ENCODE measurements around the gene ASB13. TPM values are rescaled to one million over a fixed set of nuclear protein-coding genes. Genes with fewer than 3 reads are reported as not detected.

ASB13 gene, protein sequence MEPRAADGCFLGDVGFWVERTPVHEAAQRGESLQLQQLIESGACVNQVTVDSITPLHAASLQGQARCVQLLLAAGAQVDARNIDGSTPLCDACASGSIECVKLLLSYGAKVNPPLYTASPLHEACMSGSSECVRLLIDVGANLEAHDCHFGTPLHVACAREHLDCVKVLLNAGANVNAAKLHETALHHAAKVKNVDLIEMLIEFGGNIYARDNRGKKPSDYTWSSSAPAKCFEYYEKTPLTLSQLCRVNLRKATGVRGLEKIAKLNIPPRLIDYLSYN
- 7.4 and 9.2 TPM in 2 replicates for total RNA-seq

DNA sequence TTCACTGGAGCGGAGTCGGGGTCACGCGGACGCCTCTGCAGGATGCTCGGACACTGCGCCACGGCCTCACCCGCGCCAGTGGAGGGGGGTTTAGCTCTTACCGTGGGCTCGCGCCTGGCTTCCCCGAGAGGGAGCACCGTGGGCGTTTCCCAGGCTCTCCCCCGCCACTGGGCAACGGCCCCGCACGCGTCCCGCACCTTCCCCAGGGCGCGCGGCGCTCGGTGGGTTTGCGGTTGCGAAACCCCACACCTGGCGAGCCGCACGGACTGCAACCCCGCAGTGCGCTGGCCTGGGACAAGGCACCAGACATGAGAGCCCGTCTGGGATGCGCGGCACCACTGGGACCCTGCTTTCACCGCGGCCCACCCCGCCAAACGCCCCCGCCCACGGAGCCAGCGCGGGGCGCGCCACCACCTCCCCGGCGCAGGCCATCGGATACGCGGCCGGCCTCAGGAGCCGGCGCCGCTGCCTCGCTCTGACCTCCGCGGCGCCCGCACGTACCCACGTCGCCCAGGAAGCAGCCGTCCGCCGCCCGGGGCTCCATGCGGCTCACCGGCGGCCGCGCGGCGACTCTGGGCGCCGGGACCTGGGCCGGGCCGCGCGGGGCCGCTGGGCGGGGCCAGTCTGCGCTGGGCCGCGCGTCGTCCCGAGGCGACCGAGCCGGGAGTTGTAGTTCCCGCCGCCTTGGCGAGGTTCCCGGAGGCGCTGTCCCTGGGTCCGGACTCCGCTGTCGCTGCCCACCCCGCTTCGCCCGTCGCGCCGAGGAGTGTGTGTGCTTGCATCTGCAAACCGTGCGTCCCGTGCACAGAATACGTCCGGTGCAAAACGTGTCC, at the start of gene ASB13:
Gene ASB13, minus strand, starts transcription at position 588 of the 833 bp plus-strand sequence. Its CDS starts 44 bp downstream, at position 544.

DNA sequence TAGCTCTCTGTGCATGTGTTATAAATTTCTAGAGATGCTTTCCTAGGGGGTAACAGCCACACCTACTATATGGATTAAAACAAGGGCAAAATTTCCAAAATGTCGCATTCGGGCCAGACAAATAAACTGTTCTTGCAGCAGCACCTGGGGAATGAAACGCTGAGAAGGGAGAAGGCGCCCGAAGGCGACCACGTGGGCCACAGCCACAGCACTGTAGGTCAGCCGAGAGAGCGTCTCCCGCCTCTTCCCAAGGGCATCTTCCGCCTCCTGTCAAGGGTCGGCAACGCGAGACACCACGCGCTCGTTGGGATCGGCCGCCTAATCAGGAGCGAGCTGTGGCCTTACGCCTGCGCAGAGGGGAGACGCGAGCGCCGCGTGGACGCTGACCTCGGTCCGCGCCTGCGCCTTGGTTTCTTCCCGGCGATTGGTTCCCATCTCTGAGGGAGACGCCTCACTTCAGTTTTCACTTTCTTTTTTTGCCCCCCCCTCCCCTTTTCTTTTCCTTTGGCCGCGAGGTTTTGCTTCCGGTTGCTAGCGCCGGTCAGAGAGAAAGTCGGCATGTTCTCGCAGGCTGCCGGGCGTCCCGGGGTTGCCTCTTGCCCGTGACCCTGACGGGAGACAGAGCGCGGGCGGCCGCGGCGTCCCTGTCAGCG, 18.0 kb upstream of the ASB13 start, which contains the start of gene TASOR2:
Gene TASOR2, plus strand, starts transcription at position 521 of the 653 bp plus-strand sequence. CDS start 35,805 bp downstream, outside the sequence.

Other genes starting within 250 kb of the ASB13 start
- gene CALML5, start 167.0 kb downstream of the ASB13 start, total RNA-seq = not detected in 2 replicates
- gene CALML3, start 141.6 kb downstream of the ASB13 start, total RNA-seq = not detected in 2 replicates
- gene TASOR2, start 18.2 kb upstream of the ASB13 start, total RNA-seq = 24.1 and 77.0 TPM in 2 replicates
- gene GDI2, start 146.8 kb upstream of the ASB13 start, total RNA-seq = 420 and 441 TPM in 2 replicates
- 2.3 and 6.4 TPM in 2 replicates for gene ANKRD16, start 223.3 kb upstream of the ASB13 start, total RNA-seq
- gene FBH1, start 223.6 kb upstream of the ASB13 start, total RNA-seq = 78.5 and 129 TPM in 2 replicates